SK-N-SH (cell line): ENCODE data around the gene MTAP. TPM values are rescaled to one million over a fixed set of nuclear protein-coding genes. Genes with fewer than 3 reads are reported as not detected.

Experiments
- CTCF ChIA-PET: fragments of 300-600, 350-600 bp; formaldehyde crosslinking; extraction: SDS; loops from one replicate; lab custom pipeline; 2021; lab: Yijun Ruan, JAX
- POLR2A ChIA-PET: fragments of 350-600 bp; sonication (Branson Sonifier 250); formaldehyde crosslinking; extraction: SDS; loops from one replicate; lab custom pipeline; 2020; ENCODE audit warnings: antibody characterized with exemption, inconsistent platforms; lab: Yijun Ruan, JAX
- DNase-seq: peaks from one replicate; pipeline ENCODE4 v3.0.0; 2012
- H2AFZ ChIP-seq: fragments of 200-600 bp; sonication (generic); 2 replicates; pipeline ENCODE4 v1.8.1; 2016; ENCODE audit warnings: antibody characterized with exemption, mild to moderate bottlenecking, low read depth
- H3F3A ChIP-seq: fragments of 200-600 bp; sonication (generic); replicated peaks from 2 replicates; pipeline ENCODE3; 2016; ENCODE audit warnings: antibody characterized with exemption, mild to moderate bottlenecking; ENCODE audit not compliant: insufficient read depth
- H3K27ac ChIP-seq, 2 experiments: fragments of 200-500 bp in 1 of 2; fragments of 200-600 bp in 1 of 2; sonication (Bioruptor generic) in 1 of 2; sonication (generic), shearing (Covaris generic) in 1 of 2; 2 replicates each; pipeline versions ENCODE4 v1.5.1 to v1.6.1; 2014 to 2016; ENCODE audit warnings: low read depth in 2 of 2, inconsistent platforms in 1 of 2, low read length in 1 of 2, mild to moderate bottlenecking in 1 of 2, mixed read lengths in 1 of 2
- H3K27me3 ChIP-seq: fragments of 200-600 bp; sonication (generic), shearing (Covaris generic); 2 replicates; pipeline ENCODE4 v1.6.1; 2016; ENCODE audit warnings: mixed run types; ENCODE audit not compliant: insufficient read depth
- H3K36me3 ChIP-seq, 2 experiments: fragments of 200-500 bp in 1 of 2; fragments of 200-600 bp in 1 of 2; sonication (Bioruptor generic) in 1 of 2; sonication (generic) in 1 of 2; replicated peaks in 1 of 2; 2 replicates each; pipeline versions ENCODE3 to v1.5.1; 2014 to 2016; ENCODE audit warnings: low read length in 1 of 2, mild to moderate bottlenecking in 1 of 2; ENCODE audit not compliant: insufficient read depth in 2 of 2, control insufficient read depth in 1 of 2
- H3K4me1 ChIP-seq, 2 experiments: fragments of 200-500 bp in 1 of 2; fragments of 200-600 bp in 1 of 2; sonication (Bioruptor generic) in 1 of 2; sonication (generic), shearing (Covaris generic) in 1 of 2; 2 replicates each; pipeline versions ENCODE4 v1.5.1 to v1.6.1; 2014 to 2016; ENCODE audit warnings: low read depth in 1 of 2, low read length in 1 of 2, mixed run types in 1 of 2; ENCODE audit not compliant: insufficient read depth in 2 of 2, control insufficient read depth in 1 of 2
- H3K4me2 ChIP-seq: fragments of 200-600 bp; sonication (generic), shearing (Covaris generic); 2 replicates; pipeline ENCODE4 v1.6.1; 2017; ENCODE audit warnings: mixed run types
- H3K4me3 ChIP-seq, 2 experiments: fragments of 200-500 bp in 1 of 2; fragments of 200-600 bp in 1 of 2; sonication (Bioruptor generic) in 1 of 2; sonication (generic), shearing (Covaris generic) in 1 of 2; 2 replicates each; pipeline versions ENCODE4 v1.5.1 to v1.8.1; 2014 to 2016; ENCODE audit warnings: low read depth in 2 of 2, inconsistent platforms in 1 of 2, low read length in 1 of 2, mild to moderate bottlenecking in 1 of 2, mixed read lengths in 1 of 2, moderate library complexity in 1 of 2
- H3K79me2 ChIP-seq: fragments of 200-600 bp; sonication (generic); 2 replicates; pipeline ENCODE4 v1.8.1; 2017; ENCODE audit warnings: mild to moderate bottlenecking; ENCODE audit not compliant: insufficient read depth
- H3K9ac ChIP-seq: fragments of 200-600 bp; sonication (generic); 2 replicates; pipeline ENCODE4 v1.6.1; 2017; ENCODE audit warnings: mixed run types
- H3K9me2 ChIP-seq: fragments of 200-600 bp; sonication (generic); 2 replicates; pipeline ENCODE4 v1.6.1; 2017; ENCODE audit warnings: mixed run types
- H3K9me3 ChIP-seq: fragments of 200-600 bp; sonication (generic); 2 replicates; pipeline ENCODE4 v1.6.1; 2017; ENCODE audit warnings: mixed run types, mild to moderate bottlenecking, moderate library complexity
- H4K20me1 ChIP-seq: fragments of 200-600 bp; sonication (generic); 2 replicates; pipeline ENCODE4 v1.6.1; 2017; ENCODE audit warnings: mild to moderate bottlenecking, mixed run types; ENCODE audit not compliant: insufficient read depth
- CTCF ChIP-seq: fragments of 200-600 bp; sonication (generic); IDR thresholded peaks from 2 replicates; pipeline ENCODE4 v1.6.1; 2017; ENCODE audit warnings: antibody characterized with exemption, mild to moderate bottlenecking, moderate library complexity
- FOXM1 ChIP-seq: IDR thresholded peaks from 2 replicates; pipeline ENCODE4 v1.4.0; 2012; ENCODE audit warnings: low read depth, mild to moderate bottlenecking
- JUND ChIP-seq: IDR thresholded peaks from 2 replicates; pipeline ENCODE4 v1.4.0; 2012
- MAX ChIP-seq: IDR thresholded peaks from 2 replicates; pipeline ENCODE4 v1.4.0; 2012; ENCODE audit warnings: low read depth
- MEF2A ChIP-seq: IDR thresholded peaks from 2 replicates; pipeline ENCODE4 v1.4.0; 2012; ENCODE audit warnings: low read depth, borderline replicate concordance
- NFIC ChIP-seq: IDR thresholded peaks from 2 replicates; pipeline ENCODE4 v1.4.0; 2012; ENCODE audit warnings: borderline replicate concordance
- NRF1 ChIP-seq: IDR thresholded peaks from 2 replicates; pipeline ENCODE4 v1.6.1; 2012; ENCODE audit warnings: low read depth, mild to moderate bottlenecking, low read length
- RAD21 ChIP-seq: IDR thresholded peaks from 2 replicates; pipeline ENCODE4 v1.6.1; 2012; ENCODE audit warnings: mild to moderate bottlenecking, low read length
- RCOR1 ChIP-seq: fragments of 150-350 bp; IDR thresholded peaks from 2 replicates; pipeline ENCODE4 v1.6.1; 2017; ENCODE audit warnings: antibody characterized with exemption, low read length
- REST ChIP-seq: IDR thresholded peaks from 2 replicates; pipeline ENCODE4 v1.6.1; 2012; ENCODE audit warnings: mild to moderate bottlenecking, low read depth, low read length, moderate library complexity
- RFX5 ChIP-seq: IDR thresholded peaks from 2 replicates; pipeline ENCODE4 v1.6.1; 2012; ENCODE audit warnings: mild to moderate bottlenecking, improper control_type of control experiment, low read length
- RXRA ChIP-seq: IDR thresholded peaks from 2 replicates; pipeline ENCODE4 v1.4.0; 2012; ENCODE audit warnings: low read depth, mild to moderate bottlenecking, borderline replicate concordance
- TCF12 ChIP-seq: IDR thresholded peaks from 2 replicates; pipeline ENCODE4 v1.4.0; 2012
- TEAD4 ChIP-seq: IDR thresholded peaks from 2 replicates; pipeline ENCODE4 v1.4.0; 2012; ENCODE audit warnings: mild to moderate bottlenecking, borderline replicate concordance; ENCODE audit not compliant: insufficient read depth
- USF1 ChIP-seq: IDR thresholded peaks from 2 replicates; pipeline ENCODE4 v1.4.0; 2012; ENCODE audit warnings: low read depth, borderline replicate concordance
- YY1 ChIP-seq: IDR thresholded peaks from 2 replicates; pipeline ENCODE4 v1.4.0; 2012; ENCODE audit warnings: low read depth, mild to moderate bottlenecking
- WGBS: methylation state at CpG from one replicate; pipeline ENCODE4 v1.1.6; 2017; ENCODE audit warnings: low lambda C conversion rate; 5-methylcytosine and 5-hydroxymethylcytosine counted together
- polyA plus RNA-seq, 3 experiments: library from polyadenylated mRNA; depleted of rRNA; stranded (reverse); fragments of >200 nt; gene quantifications; 2 replicates each; pipeline ENCODE4 v1.2.3, GENCODE V29; 2012

MTAP gene
- polyA plus RNA-seq, 1 of the 3 experiments (the other 2 are of a cell fraction) = 9.8 TPM

- TF ChIP-seq RFX5 (no peak), JUND (no peak), RXRA (no peak), USF1 (no peak), YY1 (no peak), TCF12 (no peak), MEF2A (no peak), MAX (no peak), NRF1 (no peak), RCOR1 (no peak), RAD21 (no peak), FOXM1 (no peak), NFIC (no peak), REST (no peak), CTCF (no peak), TEAD4 (no peak)
- CTCF ChIA-PET = interaction anchor here (0.5 kb wide), 1 partner anchor 349 kb away, joined by 3 read pairs; no protein-coding TSS in a partner anchor
- H3K9me3 ChIP-seq = no peaks in the 10 kb centered on the region
- no peak overlapping the region for H3K4me3 ChIP-seq
- peaks cover 10% of the 10 kb centered on the region; the same call in 1 of the 2 replicates for H3K27me3 ChIP-seq
- H3K79me2 ChIP-seq = no peaks in the 10 kb centered on the region
- DNase-seq = no peak
- no peaks in the 10 kb centered on the region for H3K36me3 ChIP-seq
- no peaks in the 10 kb centered on the region for H3K9me2 ChIP-seq
- H3F3A ChIP-seq = no peaks in the 10 kb centered on the region
- 3% methylated on average over 2 of the region's 2 CpGs for WGBS
- no peaks in the 10 kb centered on the region for H3K4me1 ChIP-seq
- H3K4me2 ChIP-seq = no peak overlapping the region
- H4K20me1 ChIP-seq = no peaks in the 10 kb centered on the region
- no peak overlapping the region for H3K9ac ChIP-seq
- H3K27ac ChIP-seq = no peak overlapping the region
- H2AFZ ChIP-seq = no peak overlapping the region
- POLR2A ChIA-PET = no interaction called here
Measured at GRCh38 chr9:21754741-21755140, 47.7 kb upstream of the MTAP start.
